ENCODE measurements around the gene MYADML2.

Gene MYADML2

GRCh38 chr17:81899514-81900166 is 47.4 kb downstream of the MYADML2 start:
- no peak for DNase-seq (ENCODE audit: low spot score)

DNA sequence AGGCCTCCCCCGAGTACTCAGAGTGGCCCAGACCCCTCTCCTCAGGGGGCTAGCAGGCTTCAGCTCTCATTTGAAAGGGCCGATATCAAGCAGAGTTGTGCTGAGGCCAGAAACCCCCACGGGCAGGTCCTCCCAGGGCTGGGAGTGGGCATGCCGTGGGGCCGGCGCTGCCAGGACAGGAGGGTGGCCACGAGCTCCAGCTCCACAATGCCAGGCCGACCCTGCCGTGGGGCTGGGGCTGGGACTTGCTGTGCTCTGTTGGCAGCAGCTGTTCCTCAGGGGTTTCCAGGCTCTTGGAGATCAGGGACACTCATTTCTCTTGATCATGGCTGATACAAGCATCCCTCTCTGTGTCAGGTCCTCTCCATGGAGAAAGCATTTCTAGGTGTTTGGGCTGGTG is 48.1 kb downstream of the MYADML2 start:
- no peak for DNase-seq (ENCODE audit: low spot score)

DNA sequence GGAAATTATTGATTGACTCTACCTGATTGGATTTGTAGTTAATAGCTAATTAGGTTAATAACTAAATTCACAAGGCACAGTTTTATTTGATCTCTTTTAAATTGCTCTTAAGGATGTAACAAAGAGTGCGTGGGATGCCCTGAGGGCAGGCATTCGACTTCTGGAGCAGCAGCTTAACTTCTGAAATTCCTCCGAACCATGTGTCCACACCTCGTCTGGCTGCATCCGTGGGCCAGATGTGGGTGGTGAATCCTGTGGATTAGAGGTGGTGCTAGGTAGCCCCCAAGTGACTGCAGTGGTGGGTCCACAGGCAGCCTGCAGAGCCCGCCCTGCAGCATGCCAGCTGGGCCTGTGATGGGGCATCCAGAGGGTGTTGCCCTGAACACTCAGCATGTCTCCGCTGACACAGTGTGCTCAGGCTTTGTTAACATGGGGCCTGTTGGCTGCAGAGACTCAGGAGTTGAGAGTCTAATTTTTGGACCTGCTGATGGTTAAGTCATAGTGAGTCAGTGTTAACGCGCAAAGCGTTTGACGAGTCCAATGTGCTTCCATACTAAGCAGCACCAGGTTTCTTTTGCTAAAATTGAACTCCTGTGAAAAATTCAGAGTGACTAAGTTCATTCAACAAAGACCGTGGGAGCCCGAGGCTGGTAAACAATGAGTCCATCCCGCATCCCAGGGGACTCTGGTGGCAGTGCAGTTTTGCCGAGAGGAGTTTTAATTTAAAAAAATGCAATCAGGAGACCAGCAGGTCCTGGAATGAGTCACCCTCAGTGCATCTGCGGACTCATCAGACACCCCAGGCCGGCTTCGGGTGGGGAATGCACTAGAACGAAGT is 48.8 kb downstream of the MYADML2 start:
- DNase-seq (ENCODE audit: low spot score) = peak; percentile 48

GRCh38 chr17:81895400-81895799 is 51.6 kb downstream of the MYADML2 start:
- no peak for DNase-seq (ENCODE audit: low spot score)

- DNase-seq (ENCODE audit: low spot score) = no peak
Observed at GRCh38 chr17:81891303-81891552, 55.8 kb downstream of the MYADML2 start.

- DNase-seq (ENCODE audit: low spot score) = peak; percentile 1
Observed at GRCh38 chr17:81890447-81891302, 56.4 kb downstream of the MYADML2 start.
